Activated CD4-positive, alpha-beta T cell treated with anti-CD3 and anti-CD28 coated beads, Interleukin-2, amount 10 ng/mL, durations not matched to agents 24 days and 14 days (primary cell): Measurements from ENCODE around the gene TBC1D1. TPM values are rescaled to one million over a fixed set of nuclear protein-coding genes. Genes with fewer than 3 reads are reported as not detected.
A peak's percentile ranks its signal among the peaks of the same experiment; 100 is the strongest.

Experiments
- DNase-seq: peaks from one replicate; pipeline ENCODE4 v3.0.0; 2022
- H3K27ac Mint-ChIP-seq: one replicate; pipeline ENCODE4 v1.8.0; 2022; ENCODE audit warnings: mild to moderate bottlenecking, mixed read lengths
- H3K27me3 Mint-ChIP-seq: one replicate; pipeline ENCODE4 v1.8.0; 2022; ENCODE audit warnings: mixed read lengths
- H3K36me3 Mint-ChIP-seq: one replicate; pipeline ENCODE4 v1.8.0; 2022; ENCODE audit warnings: low read depth, mild to moderate bottlenecking, mixed read lengths
- H3K4me1 Mint-ChIP-seq: one replicate; pipeline ENCODE4 v1.8.0; 2021; ENCODE audit warnings: mixed read lengths
- H3K4me3 Mint-ChIP-seq: one replicate; pipeline ENCODE4 v1.8.0; 2022; ENCODE audit warnings: mild to moderate bottlenecking, moderate library complexity, mixed read lengths
- H3K9me3 Mint-ChIP-seq: one replicate; pipeline ENCODE4 v1.8.0; 2021; ENCODE audit warnings: mixed read lengths
- intact Hi-C: fragments of 100-400 bp; cut with micrococcal nuclease; formaldehyde crosslinking; loops from one replicate; pipeline ENCODE4 v1.15.1; 2023
- total RNA-seq: library from RNA; stranded (reverse); gene quantifications from 2 replicates; pipeline ENCODE4 v1.2.3, GENCODE V29; 2022

The TBC1D1 gene
- total RNA-seq, 1 donor from 2014 or later: 61.6 TPM

DNA sequence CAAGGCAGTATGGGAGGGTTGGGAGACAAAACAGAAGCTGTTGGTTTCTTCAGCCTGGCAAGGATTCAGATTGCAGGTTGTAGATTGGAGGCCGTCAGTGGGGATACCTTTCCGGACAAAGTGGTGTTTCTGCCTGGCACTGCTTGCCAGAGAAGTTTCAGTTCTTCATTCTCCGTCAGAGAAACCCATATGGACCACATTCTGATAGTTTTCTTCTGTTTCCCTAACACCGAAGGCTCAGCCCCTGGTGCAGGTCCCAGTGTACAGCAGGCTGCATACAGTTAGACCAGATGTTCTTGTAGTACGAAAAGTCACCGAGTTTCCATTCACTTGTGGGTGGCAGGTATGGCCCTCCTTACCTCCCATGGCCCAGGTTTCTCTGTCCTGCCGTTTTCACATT, 176.6 kb downstream of the TBC1D1 start:
- H3K4me1 Mint-ChIP-seq: peaks cover 17% of the 10 kb centered on the region
- peaks cover 26% of the 10 kb centered on the region for H3K36me3 Mint-ChIP-seq
- H3K27ac Mint-ChIP-seq: no peak overlapping the region
- intact Hi-C loops: loop anchor here (5.0 kb wide), 1 partner anchor 715 kb away; the partner anchor contains the start of gene TLR10
- no peak for DNase-seq
- no peak overlapping the region for H3K4me3 Mint-ChIP-seq
- H3K27me3 Mint-ChIP-seq: no peaks in the 10 kb centered on the region
- no peaks in the 10 kb centered on the region for H3K9me3 Mint-ChIP-seq

DNA sequence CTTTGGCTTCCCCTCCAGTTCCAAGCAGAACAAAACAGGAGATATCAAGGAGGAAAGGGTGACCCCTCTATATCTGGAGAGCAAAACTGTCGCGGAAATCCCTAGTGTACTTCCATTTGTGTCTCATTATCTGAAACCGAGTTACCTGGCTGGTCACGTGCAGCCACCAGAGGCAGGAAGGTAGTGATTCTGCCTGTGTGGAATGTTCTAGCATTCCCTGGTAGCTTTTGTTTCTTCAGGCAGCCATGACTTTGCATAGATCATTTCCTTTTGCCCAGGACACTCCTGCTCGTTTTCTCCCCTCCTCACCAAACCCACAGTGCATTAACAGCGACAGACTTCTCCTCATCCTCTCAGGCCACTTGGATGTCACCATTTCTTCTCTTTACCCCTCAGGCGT, 177.2 kb downstream of the TBC1D1 start:
- H3K27me3 Mint-ChIP-seq: no peaks in the 10 kb centered on the region
- H3K4me1 Mint-ChIP-seq: peaks cover 16% of the 10 kb centered on the region
- H3K9me3 Mint-ChIP-seq: no peaks in the 10 kb centered on the region
- no peak overlapping the region for H3K4me3 Mint-ChIP-seq
- DNase-seq: no peak
- peaks cover 27% of the 10 kb centered on the region for H3K36me3 Mint-ChIP-seq
- no peak overlapping the region for H3K27ac Mint-ChIP-seq
- intact Hi-C loops: loop anchor here (2.0 to 5.0 kb wide), 2 partner anchors 23 to 714 kb away; partner anchors contain the start of gene TLR10

DNA sequence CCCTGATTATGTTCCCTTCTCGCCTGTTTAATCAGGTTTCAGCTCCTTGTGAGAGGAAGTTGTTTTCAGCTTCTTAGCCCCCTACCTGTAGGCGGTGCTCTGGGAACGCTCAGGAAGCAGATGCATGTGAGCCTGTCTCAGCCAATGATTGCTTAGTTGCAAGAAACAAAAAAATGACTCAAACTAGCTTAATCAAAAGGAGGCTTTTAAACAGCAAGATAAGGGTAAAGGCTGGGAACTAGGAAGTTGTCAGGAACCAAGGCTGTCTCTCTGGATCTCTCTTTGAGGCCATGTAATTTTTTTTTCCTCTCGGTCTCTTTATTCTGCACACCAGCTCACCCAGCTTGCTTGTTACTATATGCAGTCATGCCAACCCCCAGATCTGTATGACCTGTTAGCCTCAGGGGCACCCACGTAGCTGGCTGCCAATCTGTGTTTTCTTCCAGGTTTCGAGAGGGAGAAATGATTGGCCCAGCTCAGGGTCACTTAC, 178.4 kb downstream of the TBC1D1 start:
- H3K9me3 Mint-ChIP-seq: no peaks in the 10 kb centered on the region
- no peaks in the 10 kb centered on the region for H3K27me3 Mint-ChIP-seq
- H3K27ac Mint-ChIP-seq: no peak overlapping the region

DNA sequence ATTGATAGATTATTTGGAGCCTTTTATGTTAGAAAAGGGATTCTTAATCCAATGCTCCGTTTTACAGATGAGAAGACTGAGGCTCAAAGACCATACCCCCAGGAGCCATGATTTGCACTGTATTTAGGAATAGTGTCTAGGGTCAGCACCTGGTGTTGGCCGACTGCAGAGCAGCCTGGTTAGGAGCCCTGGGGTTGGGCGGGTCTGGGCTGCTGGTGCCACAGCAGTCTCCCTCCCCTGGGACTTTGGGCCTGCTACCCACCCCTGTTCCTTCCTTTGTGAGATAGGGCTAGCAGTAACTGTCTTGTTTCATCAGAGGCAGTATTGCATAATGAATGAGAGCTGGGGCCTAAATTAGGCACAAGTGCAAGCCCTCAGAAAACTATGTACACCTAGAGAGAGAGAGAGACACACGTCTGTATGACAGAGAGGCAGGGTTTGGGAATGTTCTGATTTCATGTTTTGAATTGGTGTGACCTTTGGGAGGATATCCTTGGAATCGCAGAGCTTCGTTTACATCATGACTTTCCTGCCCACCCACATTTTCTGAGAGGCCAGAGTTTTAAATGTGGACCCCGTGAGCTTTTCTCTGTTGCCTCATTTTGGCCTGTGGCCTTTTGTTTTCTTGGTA, 181.0 kb downstream of the TBC1D1 start:
- Mint-ChIP-seq H3K4me1 (peaks cover 22% of the 10 kb centered on the region), H3K27ac (no peak overlapping the region), H3K9me3 (no peaks in the 10 kb centered on the region), H3K27me3 (no peaks in the 10 kb centered on the region), H3K36me3 (peaks cover 49% of the 10 kb centered on the region), H3K4me3 (no peak overlapping the region)
- DNase-seq: no peak
- intact Hi-C loops: no loop called here

More for the DNA sequence above, 178.4 kb downstream of the TBC1D1 start:
- H3K4me1 Mint-ChIP-seq: peaks cover 16% of the 10 kb centered on the region
- H3K36me3 Mint-ChIP-seq: peaks cover 33% of the 10 kb centered on the region
- DNase-seq: peak; percentile 82
- intact Hi-C loops: loop anchor here (2.0 to 5.0 kb wide), 2 partner anchors 21 to 713 kb away; partner anchors contain the start of gene TLR10
- no peak overlapping the region for H3K4me3 Mint-ChIP-seq

DNA sequence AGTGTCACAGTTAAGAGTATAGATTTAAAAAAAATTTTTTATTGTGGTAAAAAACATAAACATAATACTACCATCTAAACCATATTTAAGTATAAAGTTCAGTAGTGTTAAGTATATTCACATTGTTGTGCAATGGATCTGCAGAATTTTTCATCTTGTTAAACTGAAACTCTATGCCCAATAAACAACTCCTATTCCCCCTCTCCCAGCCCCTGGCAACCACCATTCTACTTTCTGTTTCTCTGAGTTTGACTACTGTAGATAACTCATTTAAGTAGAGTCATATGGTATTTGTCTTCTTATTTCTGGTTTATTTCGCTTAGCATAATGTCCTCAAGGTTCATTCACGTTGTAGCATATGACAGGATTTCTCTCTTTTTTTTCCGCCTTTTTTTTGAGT, 181.7 kb downstream of the TBC1D1 start:
- H3K36me3 Mint-ChIP-seq: peaks cover 45% of the 10 kb centered on the region
- H3K9me3 Mint-ChIP-seq: no peaks in the 10 kb centered on the region
- no peak for DNase-seq
- H3K27me3 Mint-ChIP-seq: no peaks in the 10 kb centered on the region
- no peak overlapping the region for H3K4me3 Mint-ChIP-seq
- intact Hi-C loops: no loop called here
- no peak overlapping the region for H3K27ac Mint-ChIP-seq
- peaks cover 22% of the 10 kb centered on the region for H3K4me1 Mint-ChIP-seq

DNA sequence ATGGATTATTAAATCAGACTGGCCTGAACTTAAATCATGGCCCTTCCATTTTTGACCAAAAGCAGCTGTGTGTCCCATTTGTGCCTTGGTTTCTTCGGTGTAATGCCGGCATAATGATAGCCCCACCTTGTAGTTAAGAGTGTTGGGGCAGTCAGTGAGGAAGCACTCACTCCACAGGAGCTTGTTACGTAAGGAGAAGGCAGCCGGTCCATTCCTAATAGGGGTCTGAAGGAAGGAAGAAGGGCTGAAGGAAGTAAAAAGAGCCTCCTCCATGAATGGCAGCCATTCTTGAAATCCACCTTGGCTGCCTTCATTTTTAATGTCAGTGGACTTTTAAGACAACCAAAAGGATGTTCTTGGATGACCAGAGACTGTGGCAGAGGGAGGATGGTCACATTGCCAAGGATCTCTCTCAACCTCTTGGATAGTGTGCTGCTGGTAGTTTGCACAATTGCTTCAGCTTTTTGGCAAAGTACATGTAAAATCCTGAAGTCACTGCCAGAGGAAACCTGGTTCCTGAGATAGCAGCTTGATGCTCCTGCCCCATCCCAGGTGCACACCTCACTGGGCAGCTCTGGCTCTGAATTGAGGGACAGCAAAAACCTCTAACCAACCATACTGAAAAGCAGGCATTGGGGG, 182.8 kb downstream of the TBC1D1 start:
- no peak for DNase-seq
- peaks cover 27% of the 10 kb centered on the region for H3K4me1 Mint-ChIP-seq
- no peak overlapping the region for H3K27ac Mint-ChIP-seq
- H3K27me3 Mint-ChIP-seq: no peaks in the 10 kb centered on the region
- H3K9me3 Mint-ChIP-seq: no peaks in the 10 kb centered on the region
- intact Hi-C loops: no loop called here
- H3K4me3 Mint-ChIP-seq: no peak overlapping the region
- H3K36me3 Mint-ChIP-seq: peaks cover 38% of the 10 kb centered on the region

DNA sequence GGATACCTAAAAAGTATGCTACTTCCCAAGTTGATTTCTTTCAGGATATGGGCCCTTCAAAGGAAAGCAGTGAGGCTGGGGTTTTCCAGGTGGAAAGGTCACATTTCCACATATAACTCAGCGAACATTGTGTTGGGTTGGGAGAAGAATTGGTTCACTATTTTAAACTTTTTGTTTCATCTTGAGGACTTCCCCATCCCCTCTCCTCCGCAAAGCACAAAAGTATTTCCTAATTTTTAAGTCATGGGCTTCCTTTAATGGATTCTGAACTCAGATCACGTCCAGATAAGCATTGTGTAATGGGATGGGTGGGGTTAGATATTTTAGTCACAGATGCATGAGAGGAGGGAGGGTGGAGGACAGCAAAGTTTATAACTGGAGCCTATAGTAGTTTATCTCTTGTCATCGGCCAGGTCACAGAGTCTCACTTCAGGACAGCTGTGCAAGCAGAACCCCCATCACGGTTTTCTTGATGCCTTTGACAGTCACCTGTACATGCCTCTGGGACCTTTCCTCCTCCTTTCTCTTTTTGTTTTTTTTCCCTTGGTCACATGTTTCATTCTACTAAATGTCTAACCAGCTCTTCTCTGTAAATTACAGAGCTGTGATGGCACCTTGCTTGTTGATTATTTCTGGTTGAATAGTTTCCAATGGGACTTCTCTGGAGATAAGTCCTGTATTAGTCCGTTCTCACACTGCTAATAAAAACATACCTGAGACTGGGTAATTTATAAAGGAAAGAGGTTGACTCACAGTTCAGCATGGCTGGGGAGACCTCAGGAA, 184.7 kb downstream of the TBC1D1 start:
- Mint-ChIP-seq H3K9me3 (no peaks in the 10 kb centered on the region), H3K36me3 (peaks cover 49% of the 10 kb centered on the region), H3K27ac (no peak overlapping the region), H3K4me3 (no peak overlapping the region), H3K27me3 (no peaks in the 10 kb centered on the region), H3K4me1 (peaks cover 28% of the 10 kb centered on the region)
- intact Hi-C loops: loop anchor here (5.0 kb wide), 1 partner anchor 87 kb away; no protein-coding TSS in a partner anchor
- DNase-seq: no peak

DNA sequence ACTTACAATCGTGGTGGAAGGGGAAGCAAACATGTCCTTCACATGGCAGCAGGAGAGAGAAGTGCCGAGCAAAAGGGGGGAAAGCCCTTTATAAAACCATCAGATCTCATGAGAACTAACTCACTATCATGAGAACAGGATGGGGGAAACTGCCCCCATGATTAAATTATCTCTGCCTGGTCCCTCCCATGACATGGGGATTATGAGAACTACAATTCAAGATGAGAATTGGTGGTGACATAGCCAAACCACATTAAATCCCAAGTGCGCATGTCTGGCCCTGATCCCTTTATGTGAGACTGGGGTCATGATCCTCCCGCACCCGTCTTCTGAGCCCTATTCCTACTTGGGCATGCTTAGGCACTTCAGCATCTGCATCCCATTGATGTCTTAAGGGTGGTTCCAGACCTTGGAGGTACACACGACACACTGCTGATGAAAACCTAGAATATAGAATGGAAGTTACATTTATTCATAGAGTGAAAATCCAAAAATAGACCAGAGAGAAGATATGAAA, 185.3 kb downstream of the TBC1D1 start:
- Mint-ChIP-seq H3K36me3 (peaks cover 52% of the 10 kb centered on the region), H3K4me3 (no peak overlapping the region), H3K9me3 (no peaks in the 10 kb centered on the region), H3K27ac (no peak overlapping the region), H3K27me3 (no peaks in the 10 kb centered on the region), H3K4me1 (peaks cover 28% of the 10 kb centered on the region)
- no peak for DNase-seq
- intact Hi-C loops: loop anchor here (5.0 kb wide), 1 partner anchor 86 kb away; no protein-coding TSS in a partner anchor

DNA sequence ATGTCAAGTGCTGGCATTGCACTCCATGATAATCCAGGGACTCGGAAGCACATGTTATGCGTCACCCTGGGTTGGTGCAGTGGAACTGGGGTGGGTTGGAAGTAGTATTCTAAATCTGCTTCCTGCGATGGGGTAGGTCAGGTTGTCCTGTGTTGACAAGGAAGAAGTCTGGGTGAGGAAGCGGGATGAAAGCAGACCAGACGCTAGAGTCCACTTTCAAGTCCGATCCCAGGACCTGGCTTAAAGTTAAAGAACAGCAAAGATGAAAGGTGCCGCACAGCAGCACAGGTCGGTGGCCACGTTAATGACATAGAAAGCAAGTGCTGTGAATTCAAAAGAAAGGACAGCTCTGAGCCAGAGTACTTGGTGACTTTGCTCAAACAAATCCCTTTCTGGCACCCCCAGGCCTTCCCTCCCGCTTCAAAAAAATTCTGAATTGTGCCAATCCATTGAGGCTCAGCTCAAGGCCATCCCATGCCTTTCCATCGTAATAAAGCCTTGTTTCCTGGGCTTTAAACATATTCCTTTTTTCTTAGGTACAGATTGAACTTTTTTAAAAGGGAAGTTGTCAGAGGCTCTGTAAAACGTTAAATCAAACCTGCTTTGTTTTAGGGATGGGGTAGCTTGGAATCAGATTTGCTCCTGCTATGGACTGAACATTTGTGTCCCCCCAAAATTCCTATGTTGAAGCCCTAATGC, 187.1 kb downstream of the TBC1D1 start:
- no peak for DNase-seq
- peaks cover 51% of the 10 kb centered on the region for H3K36me3 Mint-ChIP-seq
- H3K4me3 Mint-ChIP-seq: no peak overlapping the region
- peaks cover 17% of the 10 kb centered on the region for H3K4me1 Mint-ChIP-seq
- no peak overlapping the region for H3K27ac Mint-ChIP-seq
- H3K9me3 Mint-ChIP-seq: no peaks in the 10 kb centered on the region
- intact Hi-C loops: loop anchor here (5.0 kb wide), 1 partner anchor 84 kb away; no protein-coding TSS in a partner anchor
- H3K27me3 Mint-ChIP-seq: no peaks in the 10 kb centered on the region

DNA sequence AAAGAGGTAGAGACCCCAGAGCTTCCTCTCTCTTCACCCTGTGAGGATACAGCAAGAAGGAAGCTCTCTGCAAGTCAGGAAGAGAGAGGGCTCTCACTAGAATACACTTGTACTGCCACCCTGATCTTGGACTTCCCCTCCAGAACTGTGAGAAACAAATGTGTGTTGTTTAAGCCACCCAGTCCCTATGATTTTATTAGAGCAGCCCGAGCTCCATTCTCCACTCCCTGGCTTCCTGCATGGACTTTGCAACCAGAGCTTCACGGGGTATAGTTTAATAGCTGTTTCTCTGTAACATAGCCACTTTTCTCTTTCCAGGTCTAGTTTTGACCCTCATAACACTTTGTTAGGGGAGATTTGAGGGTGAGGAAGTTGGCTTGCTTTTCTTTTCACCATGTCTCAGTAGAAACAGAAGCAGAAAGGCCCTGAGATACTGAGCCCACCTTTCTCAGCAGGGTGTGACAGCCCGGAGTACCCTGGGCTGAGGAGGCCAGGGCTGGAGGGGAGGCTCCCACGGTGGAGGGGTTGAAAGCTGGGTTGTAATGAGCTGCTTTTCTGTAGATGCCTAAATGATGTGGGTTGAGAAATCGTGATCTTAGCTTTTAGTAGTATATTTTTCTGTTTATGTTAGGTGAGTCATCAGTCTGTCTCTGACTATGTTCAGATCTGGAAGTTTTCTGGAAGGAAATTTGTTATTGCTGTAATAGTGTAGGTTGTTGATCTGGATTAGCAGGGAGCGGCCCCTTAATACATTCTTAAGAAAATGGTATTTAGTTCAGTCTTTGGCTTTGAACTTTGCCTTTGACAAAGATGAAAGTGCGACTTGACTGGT, 187.9 kb downstream of the TBC1D1 start:
- H3K4me3 Mint-ChIP-seq: no peak overlapping the region
- H3K4me1 Mint-ChIP-seq: peaks cover 17% of the 10 kb centered on the region
- intact Hi-C loops: loop anchor here (1.0 to 5.0 kb wide), 2 partner anchors 52 to 83 kb away; no protein-coding TSS in a partner anchor
- H3K27me3 Mint-ChIP-seq: no peaks in the 10 kb centered on the region
- H3K9me3 Mint-ChIP-seq: no peaks in the 10 kb centered on the region
- peaks cover 47% of the 10 kb centered on the region for H3K36me3 Mint-ChIP-seq
- H3K27ac Mint-ChIP-seq: peak overlapping the region; percentile 61
- DNase-seq: no peak

DNA sequence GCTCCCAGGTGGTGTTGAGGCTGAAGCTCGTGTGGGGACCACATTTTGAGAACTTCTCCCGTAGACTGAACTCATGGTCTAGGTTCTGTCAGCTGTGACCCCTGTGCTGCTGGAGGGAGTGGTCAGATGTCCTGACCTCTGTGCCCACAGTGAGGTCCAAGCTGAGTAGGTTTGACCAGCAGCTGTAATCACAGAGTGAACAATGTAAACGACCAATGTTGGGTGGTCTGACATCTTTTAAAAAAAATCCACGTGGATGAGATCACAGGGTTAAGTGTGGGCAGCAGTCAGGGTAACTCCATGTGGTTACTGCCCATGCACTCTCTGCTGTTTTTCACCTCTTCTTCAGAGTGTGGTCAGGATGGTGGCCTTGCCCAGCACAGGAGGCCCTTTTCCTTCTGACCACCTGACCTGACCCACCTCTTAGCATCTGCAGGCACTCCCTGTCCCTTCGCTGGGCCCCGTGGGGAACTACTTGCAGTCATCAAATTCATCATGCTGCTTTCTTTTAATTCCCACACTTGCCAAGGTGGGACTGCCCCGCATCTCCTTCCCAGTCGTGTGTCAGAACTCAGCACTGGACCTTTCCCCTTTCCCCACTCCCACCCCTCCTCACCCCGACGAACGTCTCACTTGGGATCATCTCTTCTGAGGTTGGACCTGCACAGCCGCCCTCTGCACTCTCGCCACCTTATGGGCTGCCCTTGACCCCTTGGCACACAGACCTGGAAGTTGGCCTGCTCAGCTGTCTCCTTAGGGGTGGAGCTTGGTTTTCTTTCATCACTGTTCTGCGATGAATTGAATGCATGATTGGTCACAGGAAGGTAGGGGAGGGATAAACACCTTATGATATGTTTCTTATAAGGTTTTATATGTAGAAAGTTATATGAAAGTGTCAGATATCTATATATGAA, 189.4 kb downstream of the TBC1D1 start:
- intact Hi-C loops: no loop called here
- no peaks in the 10 kb centered on the region for H3K27me3 Mint-ChIP-seq
- peaks cover 15% of the 10 kb centered on the region for H3K4me1 Mint-ChIP-seq
- DNase-seq: no peak
- no peaks in the 10 kb centered on the region for H3K9me3 Mint-ChIP-seq
- peaks cover 37% of the 10 kb centered on the region for H3K36me3 Mint-ChIP-seq
- no peak overlapping the region for H3K27ac Mint-ChIP-seq
- H3K4me3 Mint-ChIP-seq: no peak overlapping the region

DNA sequence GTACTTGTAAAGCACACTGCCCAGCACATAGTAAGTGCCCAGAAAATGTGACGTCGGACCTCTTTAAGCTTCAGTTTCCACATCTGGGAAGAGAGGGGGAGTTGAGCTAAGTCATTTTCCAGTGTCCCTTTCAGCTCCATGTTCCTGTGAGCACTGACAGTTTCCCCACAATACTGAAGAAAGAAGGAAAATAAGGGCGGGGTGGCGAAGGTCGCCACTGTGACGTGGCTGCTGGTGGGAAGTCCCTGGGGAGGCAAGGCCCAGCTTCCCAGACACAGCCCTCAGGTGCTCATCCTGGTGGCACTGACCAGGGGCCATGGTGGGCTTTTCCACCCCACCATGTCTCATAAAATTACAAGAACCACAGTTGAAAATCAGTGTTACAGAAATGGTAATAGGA, 191.1 kb downstream of the TBC1D1 start:
- H3K27me3 Mint-ChIP-seq: no peaks in the 10 kb centered on the region
- intact Hi-C loops: no loop called here

More for the DNA sequence above, 191.1 kb downstream of the TBC1D1 start:
- H3K4me1 Mint-ChIP-seq: peaks cover 12% of the 10 kb centered on the region
- H3K9me3 Mint-ChIP-seq: no peaks in the 10 kb centered on the region
- H3K36me3 Mint-ChIP-seq: peaks cover 28% of the 10 kb centered on the region
- DNase-seq: no peak
- no peak overlapping the region for H3K27ac Mint-ChIP-seq
- H3K4me3 Mint-ChIP-seq: no peak overlapping the region
